OCI-LY7 (cell line): ENCODE data around the gene TAF8.

Source experiments
- EZH2phosphoT487 ChIP-seq: fragments of 200-600 bp; sonication (generic); IDR thresholded peaks from 2 replicates; pipeline ENCODE4 v1.6.1; 2018; ENCODE audit warnings: low read depth, borderline replicate concordance, mild to moderate bottlenecking, mixed run types, antibody characterized with exemption, low read length, moderate library complexity, mixed read lengths
- TF ChIP-seq, protein P1 (sequence below): fragments of 200-600 bp; sonication (generic); conservative IDR thresholded peaks from 2 replicates; pipeline ENCODE4 v1.5.1; 2014; ENCODE audit warnings: mild to moderate bottlenecking, antibody characterized with exemption, low read length, moderate library complexity, mixed read lengths

DNA sequence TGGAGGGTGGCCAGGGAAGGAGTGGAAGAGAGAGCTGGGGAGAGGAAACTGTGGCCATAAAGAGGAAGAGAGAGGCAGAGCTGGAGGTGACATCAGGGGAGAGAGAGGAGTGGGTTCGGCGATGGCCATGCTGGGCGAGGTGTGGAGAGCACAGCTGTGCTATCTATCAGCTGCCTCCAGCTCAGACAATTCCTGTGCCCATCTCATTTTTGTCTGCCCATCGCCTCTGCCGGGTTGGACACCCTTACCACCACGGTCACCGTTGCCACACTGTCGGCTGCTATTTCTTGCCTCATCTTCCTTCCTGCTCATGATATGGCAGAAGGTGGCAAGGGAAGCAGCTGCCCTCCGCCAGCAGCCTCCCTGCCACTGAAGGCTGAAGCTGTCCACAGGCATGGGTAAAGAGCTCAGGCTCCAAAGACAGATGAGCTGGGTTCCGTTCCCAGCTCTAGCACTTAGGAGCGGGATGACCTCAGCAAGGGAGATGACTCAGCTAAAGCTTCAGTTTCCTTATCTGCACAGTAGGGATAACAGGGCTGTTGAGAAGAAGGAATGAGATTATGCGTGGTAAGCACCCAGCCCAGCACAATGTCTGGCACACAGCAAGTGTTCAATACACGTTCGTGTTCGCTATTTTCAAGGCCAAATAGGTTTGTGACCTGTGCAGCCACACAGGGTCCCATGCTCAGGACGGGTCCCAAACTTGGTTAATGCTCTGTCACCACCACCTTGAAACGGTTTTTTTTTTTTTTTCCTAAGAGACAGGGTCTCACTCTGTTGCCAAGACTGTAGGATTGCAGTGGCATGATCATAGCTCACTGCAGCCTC, 21.9 kb upstream of the TAF8 start:
- TF ChIP-seq EZH2phosphoT487: no peak
- TF ChIP-seq, protein P1, sequence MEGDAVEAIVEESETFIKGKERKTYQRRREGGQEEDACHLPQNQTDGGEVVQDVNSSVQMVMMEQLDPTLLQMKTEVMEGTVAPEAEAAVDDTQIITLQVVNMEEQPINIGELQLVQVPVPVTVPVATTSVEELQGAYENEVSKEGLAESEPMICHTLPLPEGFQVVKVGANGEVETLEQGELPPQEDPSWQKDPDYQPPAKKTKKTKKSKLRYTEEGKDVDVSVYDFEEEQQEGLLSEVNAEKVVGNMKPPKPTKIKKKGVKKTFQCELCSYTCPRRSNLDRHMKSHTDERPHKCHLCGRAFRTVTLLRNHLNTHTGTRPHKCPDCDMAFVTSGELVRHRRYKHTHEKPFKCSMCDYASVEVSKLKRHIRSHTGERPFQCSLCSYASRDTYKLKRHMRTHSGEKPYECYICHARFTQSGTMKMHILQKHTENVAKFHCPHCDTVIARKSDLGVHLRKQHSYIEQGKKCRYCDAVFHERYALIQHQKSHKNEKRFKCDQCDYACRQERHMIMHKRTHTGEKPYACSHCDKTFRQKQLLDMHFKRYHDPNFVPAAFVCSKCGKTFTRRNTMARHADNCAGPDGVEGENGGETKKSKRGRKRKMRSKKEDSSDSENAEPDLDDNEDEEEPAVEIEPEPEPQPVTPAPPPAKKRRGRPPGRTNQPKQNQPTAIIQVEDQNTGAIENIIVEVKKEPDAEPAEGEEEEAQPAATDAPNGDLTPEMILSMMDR: no peak
